GM12878 (cell line): ENCODE results near the gene OLA1. TPM values are rescaled to one million over a fixed set of nuclear protein-coding genes. Genes with fewer than 3 reads are reported as not detected.
A peak's percentile ranks its signal among the peaks of the same experiment; 100 is the strongest.

Source experiments
- ATAC-seq: fragments of 200-7000 bp; cut with Tn5 transposase; 3 replicates; pipeline ENCODE4 v1.9.1; 2020; ENCODE audit warnings: mild to moderate bottlenecking, moderate library complexity
- Bru-seq: library from RNA; stranded (reverse); fragments of 400-500 nt; gene quantifications from one replicate; lab custom pipeline; 2021; lab: Mats Ljungman, UMichigan
- BruChase-seq, 2 experiments: library from RNA; stranded (reverse); fragments of 400-500 nt; gene quantifications; one replicate each; lab custom pipeline; 2021; lab: Mats Ljungman, UMichigan
- BruUV-seq: library from RNA; stranded (reverse); fragments of 400-500 nt; replicated peaks from 2 replicates; lab custom pipeline; 2021; lab: Mats Ljungman, UMichigan
- CTCF ChIA-PET: fragments of 300-600 bp; sonication (Branson Sonifier 250); formaldehyde crosslinking; extraction: SDS; loops from one replicate; lab custom pipeline; 2021; ENCODE audit warnings: inconsistent platforms; lab: Yijun Ruan, JAX
- POLR2A ChIA-PET: fragments of 350-600 bp; formaldehyde crosslinking; extraction: SDS; loops from one replicate; lab custom pipeline; 2021; ENCODE audit warnings: inconsistent platforms; lab: Charles Lee
- RAD21 ChIA-PET: fragments of 300-600 bp; sonication (Branson Sonifier 250); formaldehyde crosslinking; loops from one replicate; lab custom pipeline; 2023; ENCODE audit warnings: antibody characterized with exemption; ENCODE audit not compliant: unreplicated experiment; lab: Charles Lee
- SMC1A ChIA-PET: fragments of 300-600 bp; sonication (Branson Sonifier 250); formaldehyde crosslinking; loops from one replicate; lab custom pipeline; 2023; ENCODE audit not compliant: unreplicated experiment, uncharacterized antibody; lab: Charles Lee
- DNase-seq: peaks from one replicate; pipeline ENCODE4 v3.0.0-alpha.2; 2011; ENCODE audit warnings: low read depth, low spot score
- FAIRE-seq: peaks from 3 replicates; lab custom pipeline; 2011; peaks lifted over from hg19 to GRCh38; lab: Jason Lieb, UNC
- H2AFZ ChIP-seq: 2 replicates; pipeline ENCODE4 v1.6.0; 2011; ENCODE audit warnings: low read depth, low read length, control low read depth; ENCODE audit not compliant: control insufficient read depth
- H3K27ac ChIP-seq: 2 replicates; pipeline ENCODE4 v1.5.1; 2011; ENCODE audit warnings: control low read depth; ENCODE audit not compliant: control insufficient read depth, insufficient read depth
- H3K27me3 ChIP-seq, 2 experiments: replicated peaks in 1 of 2; 2 replicates each; pipeline versions ENCODE4 v1.6.0 to v1.6.1; 2011; ENCODE audit warnings: low read length in 1 of 2; ENCODE audit not compliant: control insufficient read depth in 2 of 2, insufficient read depth in 2 of 2
- H3K36me3 ChIP-seq, 2 experiments: 2 replicates each; pipeline ENCODE4 v1.5.1; 2011; ENCODE audit warnings: low read length in 1 of 2; ENCODE audit not compliant: control insufficient read depth in 2 of 2, insufficient read depth in 2 of 2
- H3K4me1 ChIP-seq: 2 replicates; pipeline ENCODE4 v1.6.1; 2011; ENCODE audit warnings: mild to moderate bottlenecking, low read length, moderate library complexity, mixed read lengths; ENCODE audit not compliant: control insufficient read depth, insufficient read depth
- H3K4me2 ChIP-seq: 2 replicates; pipeline ENCODE4 v1.6.0; 2011; ENCODE audit warnings: control low read depth; ENCODE audit not compliant: control insufficient read depth, insufficient read depth
- H3K4me3 ChIP-seq: fragments of 200-600 bp; sonication (generic); 2 replicates; pipeline ENCODE4 v1.5.1; 2016
- H3K79me2 ChIP-seq: 2 replicates; pipeline ENCODE4 v1.6.0; 2011; ENCODE audit warnings: low read length; ENCODE audit not compliant: control insufficient read depth, insufficient read depth
- H3K9ac ChIP-seq: 2 replicates; pipeline ENCODE4 v1.8.0; 2011; ENCODE audit warnings: low read length, control low read depth, mixed read lengths; ENCODE audit not compliant: control insufficient read depth, insufficient read depth
- H3K9me3 ChIP-seq: replicated peaks from 3 replicates; pipeline ENCODE4 v1.5.1; 2011; ENCODE audit warnings: mild to moderate bottlenecking, low read length; ENCODE audit not compliant: control insufficient read depth, insufficient read depth
- H4K20me1 ChIP-seq: 2 replicates; pipeline ENCODE4 v1.6.0; 2011; ENCODE audit not compliant: control insufficient read depth, insufficient read depth
- BACH1 ChIP-seq: fragments of 450-650 bp; IDR thresholded peaks from 2 replicates; pipeline ENCODE4 v1.6.1; 2017; ENCODE audit warnings: mild to moderate bottlenecking, borderline replicate concordance
- BHLHE40 ChIP-seq, 2 experiments: fragments of 450-650 bp in 1 of 2; IDR thresholded peaks; 2 replicates each; pipeline ENCODE4 v1.6.1; 2011 to 2017; ENCODE audit warnings: low read depth in 2 of 2, borderline replicate concordance in 1 of 2, improper control_type of control experiment in 1 of 2, low read length in 1 of 2, mild to moderate bottlenecking in 1 of 2
- FOXM1 ChIP-seq: IDR thresholded peaks from 2 replicates; pipeline ENCODE4 v1.6.1; 2012; ENCODE audit warnings: low read depth, mild to moderate bottlenecking, inconsistent platforms, low read length, moderate library complexity
- KDM1A ChIP-seq: fragments of 200-600 bp; sonication (generic); IDR thresholded peaks from 2 replicates; pipeline ENCODE4 v1.6.1; 2016; ENCODE audit warnings: borderline replicate concordance
- LARP7 ChIP-seq: fragments of 450-650 bp; IDR thresholded peaks from 2 replicates; pipeline ENCODE4 v1.6.1; 2017; ENCODE audit warnings: mild to moderate bottlenecking
- PAX8 ChIP-seq: fragments of 450-650 bp; IDR thresholded peaks from 2 replicates; pipeline ENCODE4 v1.6.1; 2017; ENCODE audit warnings: mild to moderate bottlenecking, moderate library complexity
- PRDM15 ChIP-seq: fragments of 450-650 bp; formaldehyde crosslinking; IDR thresholded peaks from 2 replicates; pipeline ENCODE4 v1.4.0; 2020; ENCODE audit warnings: mild to moderate bottlenecking, moderate library complexity
- ZNF384 ChIP-seq: IDR thresholded peaks from 2 replicates; pipeline ENCODE4 v1.6.1; 2012; ENCODE audit warnings: low read depth, mild to moderate bottlenecking, low read length, improper control_type of control experiment, borderline replicate concordance
- ZNF687 ChIP-seq: fragments of 450-650 bp; IDR thresholded peaks from 2 replicates; pipeline ENCODE4 v1.6.1; 2017; ENCODE audit warnings: mild to moderate bottlenecking, moderate library complexity
- WGBS: methylation state at CpG from one replicate; pipeline ENCODE4 v1.1.6; 2016; ENCODE audit warnings: low lambda C conversion rate; ENCODE audit not compliant: insufficient replicate concordance, insufficient coverage; ENCODE audit errors: missing lambda C conversion rate; 5-methylcytosine and 5-hydroxymethylcytosine counted together
- in situ Hi-C: fragments of 300-500 bp; cut with MboI; formaldehyde crosslinking; loops from 9 replicates; pipeline ENCODE4 v1.14.3; 2018; ENCODE audit warnings: mixed read lengths
- intact Hi-C: fragments of 100-400 bp; cut with micrococcal nuclease; formaldehyde crosslinking; loops from one replicate; pipeline ENCODE4 v1.14.2; 2022; ENCODE audit not compliant: unreplicated experiment
- long read RNA-seq, 2 experiments: library from polyadenylated mRNA; unstranded; transcript quantifications; one replicate each; pipeline ENCODE4 v2.0.0, GENCODE V29; 2019 to 2020
- polyA minus RNA-seq, 3 experiments: library from RNA; depleted of rRNA, polyadenylated mRNA; stranded (reverse); fragments of >200 nt; gene quantifications; 2 replicates each; pipeline ENCODE4 v1.2.3, GENCODE V29; 2011
- polyA plus RNA-seq, 11 experiments: library from polyadenylated mRNA; depleted of rRNA in 4 of 11; unstranded in 6 of 11; stranded (reverse) in 5 of 11; fragments of >200 nt; fragmentation: Nextera tagmentation in 4 of 11; fragmentation: Illumina TruSeq in 1 of 11; extraction: Ambion mirVana in 4 of 11; extraction: Trizol in 1 of 11; gene quantifications; 1 replicate in 1 of 11; 2 replicates in 10 of 11; pipeline versions ENCODE4 v1.2.1 to v1.2.3, GENCODE V29; 2011 to 2016; ENCODE audit warnings: inconsistent platforms in 2 of 11, missing spikeins in 2 of 11, low read depth in 1 of 11
- total RNA-seq, 4 experiments: library from RNA; depleted of rRNA in 3 of 4; stranded (reverse); fragments of >200 nt in 3 of 4; fragmentation: Illumina TruSeq in 1 of 4; extraction: Trizol in 1 of 4; gene quantifications; 2 replicates each; pipeline versions ENCODE4 v1.2.1 to v1.2.3, GENCODE V29; 2013 to 2021

OLA1 gene
- total RNA-seq (2013; cell fraction: nucleolus; rRNA removed) = 50.7 and 67.3 TPM in 2 replicates
- total RNA-seq (2014; rRNA removed) (107 and 132 TPM in 2 replicates), total RNA-seq (2014; rRNA removed; fragmentation: Illumina TruSeq; extraction: Trizol) (147 and 154 TPM in 2 replicates), total RNA-seq (2021) (123 and 124 TPM in 2 replicates), polyA plus RNA-seq (2011; rRNA removed) (139 and 259 TPM in 2 replicates), polyA plus RNA-seq (2014; fragmentation: Illumina TruSeq; extraction: Trizol) (210 and 243 TPM in 2 replicates), polyA plus RNA-seq (2014; fragmentation: Nextera tagmentation; extraction: Ambion mirVana) (100 to 1,000 TPM; 131 to 141 TPM), polyA plus RNA-seq (2014; rRNA removed) (144 and 146 TPM in 2 replicates), polyA plus RNA-seq (2016; fragmentation: Nextera tagmentation; extraction: Ambion mirVana) (100 to 1,000 TPM; 218 to 238 TPM), polyA minus RNA-seq (2011; rRNA and poly(A)+ RNA removed) (66.6 and 109 TPM in 2 replicates), Bru-seq, nascent RNA (percentile 80 among the genes with signal in this experiment), BruChase-seq, experiment 1, labeled RNA remaining after a 6-hour chase (percentile 78 among the genes with signal in this experiment), BruChase-seq, experiment 2, labeled RNA remaining after a 2-hour chase (percentile 81 among the genes with signal in this experiment)
- polyA plus RNA-seq (2011; ENCODE audit: low read depth) = 104 TPM
- polyA plus RNA-seq (2011; cell fraction: cytosol; rRNA removed) = 38.0 and 47.8 TPM in 2 replicates
- 43.6 and 51.7 TPM in 2 replicates for polyA plus RNA-seq (2011; cell fraction: nucleus; rRNA removed)
- 114 and 147 TPM in 2 replicates for polyA plus RNA-seq (2012)
- 28.3 and 33.8 TPM in 2 replicates for polyA minus RNA-seq (2011; cell fraction: cytosol; rRNA and poly(A)+ RNA removed)
- polyA minus RNA-seq (2011; cell fraction: nucleus; rRNA and poly(A)+ RNA removed) = 28.3 and 44.6 TPM in 2 replicates
- long read RNA-seq, experiment 1, full-length matches to known transcripts = 129 of 145 reads
- long read RNA-seq, experiment 1, partial matches to known transcripts = 8 of 145 reads
- long read RNA-seq, experiment 1, other reads (novel, unspliced or antisense) = 8 of 145 reads
- long read RNA-seq, experiment 2, full-length matches to known transcripts = 1,095 of 1,228 reads
- long read RNA-seq, experiment 2, partial matches to known transcripts = 65 of 1,228 reads
- long read RNA-seq, experiment 2, other reads (novel, unspliced or antisense) = 68 of 1,228 reads

GRCh38 chr2:174248187-174248997 lies at the start of gene OLA1:
TSS of gene OLA1 (minus strand) at chr2:174248532. CDS start at chr2:174246815, 1,717 bp downstream.
- ATAC-seq (peak; percentile 98), FAIRE-seq (peak; percentile 84), DNase-seq (peak; percentile 75)
- POLR2A ChIA-PET = interaction anchor here (0.6 to 3.8 kb wide), 7 partner anchors 8 to 346 kb away, joined by 3 to 19 read pairs (median 3); no protein-coding TSS in a partner anchor
- WGBS = 2% methylated on average over 64 of the region's 85 CpGs
- Histone ChIP-seq H3K27ac (peak within 1 kb of the TSS; percentile 87), H3K9ac (peak within 1 kb of the TSS; percentile 93), H3K4me1 (peaks cover 6% of the 10 kb centered on the region), H3K79me2 (peaks cover 46% of the 10 kb centered on the region), H4K20me1 (no peaks in the 10 kb centered on the region), H3K9me3 (no peaks in the 10 kb centered on the region), H3K36me3 (no peaks in the 10 kb centered on the region), H3K4me2 (peak within 1 kb of the TSS; percentile 97), H3K4me3 (peak within 1 kb of the TSS; percentile 82), H3K27me3 (no peaks in the 10 kb centered on the region), H2AFZ (peak within 1 kb of the TSS; percentile 85)
- SMC1A ChIA-PET = interaction anchor here (0.5 to 1.5 kb wide), 5 partner anchors 8 to 129 kb away, joined by 3 to 6 read pairs (median 4); no protein-coding TSS in a partner anchor
- CTCF ChIA-PET = interaction anchor here (0.9 to 2.5 kb wide), 4 partner anchors 29 to 93 kb away, joined by 3 to 8 read pairs (median 7); no protein-coding TSS in a partner anchor
- no TSS peak for BruUV-seq
- intact Hi-C loops (loop anchor here (10.0 kb wide), 1 partner anchor 284 kb away; the partner anchor contains the start of gene SP3), in situ Hi-C loops (no loop called here)
- RAD21 ChIA-PET = interaction anchor here (0.7 to 2.2 kb wide), 6 partner anchors 8 to 146 kb away, joined by 3 to 7 read pairs (median 4); no protein-coding TSS in a partner anchor
- TF ChIP-seq FOXM1 (no peak), PRDM15 (CRISPR knock-in tag) (0 out of 2 replicates have a peak, but pooled peaks have one; percentile 17), BACH1 (peak; percentile 71; the same call in 1 of the 2 replicates), KDM1A (no peak), BHLHE40 (IDR thresholded peaks at IDR 0.05; ENCODE audit: borderline replicate concordance in 1 of 2, low read depth in 2 of 2, low read length in 1 of 2) (peak; percentile 88 to 96), LARP7 (peak; percentile 67; the same call in 1 of the 2 replicates), ZNF687 (peak; percentile 94), PAX8 (no peak), ZNF384 (no peak)
